Adrenal gland (tissue), 12 donors: ENCODE measurements around the gene SYNE1. TPM values are rescaled to one million over a fixed set of nuclear protein-coding genes. Genes with fewer than 3 reads are reported as not detected.
"Not testable (repeated sequence)": the region's sequence is repeated elsewhere in the genome, so short reads cannot be mapped to it uniquely, and the experiment has no call there.

Experiments used
- DNase-seq, 7 donors: peaks; one replicate each; pipeline ENCODE4 v3.0.0-alpha.2; 2019 to 2020
- H3K27ac ChIP-seq, 5 donors: fragments of 200-600 bp; sonication (generic) in 4 of 5; 1 replicate in 3 of 5; 2 replicates in 2 of 5; pipeline versions ENCODE4 v1.5.1 to v1.8.0; 2016 to 2020; ENCODE audit warnings: mild to moderate bottlenecking in 1 of 5
- H3K27me3 ChIP-seq: fragments of 200-600 bp; 2 replicates; pipeline ENCODE4 v1.8.0; 2021
- H3K36me3 ChIP-seq, 2 donors: fragments of 200-600 bp; replicated peaks in 1 of 2; 1 replicate in 1 of 2; 2 replicates in 1 of 2; pipeline versions ENCODE4 v1.5.1 to v1.8.0; 2018 to 2022
- H3K4me1 ChIP-seq, 2 donors: fragments of 200-600 bp; replicated peaks in 1 of 2; 1 replicate in 1 of 2; 2 replicates in 1 of 2; pipeline versions ENCODE4 v1.5.1 to v1.8.0; 2018 to 2021
- H3K4me3 ChIP-seq, 4 donors: fragments of 200-600 bp; sonication (generic) in 3 of 4; one replicate each; pipeline ENCODE4 v1.5.1; 2016 to 2018
- H3K9me3 ChIP-seq, 3 donors: fragments of 200-600 bp; sonication (generic) in 1 of 3; replicated peaks in 1 of 3; 1 replicate in 2 of 3; 2 replicates in 1 of 3; pipeline versions ENCODE4 v1.5.1 to v1.8.0; 2016 to 2021
- POLR2A ChIP-seq, 2 donors: fragments of 450-650 bp; IDR thresholded peaks; one replicate each; pipeline ENCODE4 v1.6.1; 2017; ENCODE audit warnings: antibody characterized with exemption in 2 of 2, mild to moderate bottlenecking in 2 of 2, moderate library complexity in 1 of 2
- WGBS, 4 donors: extraction: QIAGEN DNeasy Blood & Tissue Kit in 2 of 4; methylation state at CpG; one replicate each; pipeline versions ENCODE4 v1.1.5 to v1.1.7; 2013 to 2017; 5-methylcytosine and 5-hydroxymethylcytosine counted together
- intact Hi-C, 2 donors: fragments of 100-400 bp; cut with DNase I; formaldehyde crosslinking; loops; one replicate each; pipeline versions ENCODE4 v1.14.1 to v1.15.0; 2022 to 2023
- polyA plus RNA-seq, 3 donors: library from polyadenylated mRNA; stranded (reverse); fragments of 200-250 nt in 2 of 3; fragments of 350-450 nt in 1 of 3; fragmentation: Illumina TruSeq in 1 of 3; extraction: RNeasy Lipid Tissue Mini Kit (QIAGEN cat#74804) in 1 of 3; gene quantifications; one replicate each; pipeline ENCODE4 v1.2.3, GENCODE V29; 2013 to 2014
- total RNA-seq, 9 donors: library from RNA; depleted of rRNA in 4 of 9; stranded (reverse); fragments of >200 nt in 4 of 9; fragments of 120-200 nt in 1 of 9; fragmentation: NEBNext Ultra II Directional in 1 of 9; extraction: Animal tissue kit (Norgen Biotek cat#: 25700) in 1 of 9; gene quantifications; one replicate each; pipeline versions ENCODE4 v1.1.0 to v1.2.4, GENCODE V29; 2013 to 2023
- TF ChIP-seq, protein P1 (sequence below), 6 experiments: fragments of 450-650 bp in 4 of 6; fragments of 200-600 bp in 2 of 6; sonication (generic) in 1 of 6; IDR thresholded peaks; 1 replicate in 5 of 6; 2 replicates in 1 of 6; pipeline versions ENCODE4 v1.5.1 to v1.8.0; 2016 to 2021; ENCODE audit warnings: antibody characterized with exemption in 6 of 6, mild to moderate bottlenecking in 2 of 6, moderate library complexity in 1 of 6
- donor health status: healthy with polysubstance abuse.
- donor health status: Bipolar disorder and iron deficiency.
- donor health status: DM: yes; HTN: yes; CAD: no.
- donor health status: DM: no; HTN: no; CAD: no.
- donor health status: DM: no; HTN: no; CAD: no.
- donor health status: DM: yes; HTN: yes; CAD: no.

Gene SYNE1
- total and polyA plus RNA-seq, 12 donors: 29.0 to 170 (median 93.1) TPM

GRCh38 chr6:152496731-152497130, 140.4 kb downstream of the SYNE1 start:
- Histone ChIP-seq H3K27me3 (no peaks in the 10 kb centered on the region), H3K4me1 (no peaks in the 10 kb centered on the region), H3K9me3 (no peaks in the 10 kb centered on the region), H3K36me3 (no peaks in the 10 kb centered on the region), H3K4me3 (no peak overlapping the region), H3K27ac (no peak overlapping the region)
- intact Hi-C loops: no loop called here
- DNase-seq: no peak
- TF ChIP-seq POLR2A (IDR thresholded peaks at IDR 0.05): no peak
- TF ChIP-seq, protein P1, sequence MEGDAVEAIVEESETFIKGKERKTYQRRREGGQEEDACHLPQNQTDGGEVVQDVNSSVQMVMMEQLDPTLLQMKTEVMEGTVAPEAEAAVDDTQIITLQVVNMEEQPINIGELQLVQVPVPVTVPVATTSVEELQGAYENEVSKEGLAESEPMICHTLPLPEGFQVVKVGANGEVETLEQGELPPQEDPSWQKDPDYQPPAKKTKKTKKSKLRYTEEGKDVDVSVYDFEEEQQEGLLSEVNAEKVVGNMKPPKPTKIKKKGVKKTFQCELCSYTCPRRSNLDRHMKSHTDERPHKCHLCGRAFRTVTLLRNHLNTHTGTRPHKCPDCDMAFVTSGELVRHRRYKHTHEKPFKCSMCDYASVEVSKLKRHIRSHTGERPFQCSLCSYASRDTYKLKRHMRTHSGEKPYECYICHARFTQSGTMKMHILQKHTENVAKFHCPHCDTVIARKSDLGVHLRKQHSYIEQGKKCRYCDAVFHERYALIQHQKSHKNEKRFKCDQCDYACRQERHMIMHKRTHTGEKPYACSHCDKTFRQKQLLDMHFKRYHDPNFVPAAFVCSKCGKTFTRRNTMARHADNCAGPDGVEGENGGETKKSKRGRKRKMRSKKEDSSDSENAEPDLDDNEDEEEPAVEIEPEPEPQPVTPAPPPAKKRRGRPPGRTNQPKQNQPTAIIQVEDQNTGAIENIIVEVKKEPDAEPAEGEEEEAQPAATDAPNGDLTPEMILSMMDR (IDR thresholded peaks at IDR 0.05): no peak
- WGBS, 4 donors: 90 to 92% (median 91%) methylated on average over 5 of the region's 5 CpGs

DNA sequence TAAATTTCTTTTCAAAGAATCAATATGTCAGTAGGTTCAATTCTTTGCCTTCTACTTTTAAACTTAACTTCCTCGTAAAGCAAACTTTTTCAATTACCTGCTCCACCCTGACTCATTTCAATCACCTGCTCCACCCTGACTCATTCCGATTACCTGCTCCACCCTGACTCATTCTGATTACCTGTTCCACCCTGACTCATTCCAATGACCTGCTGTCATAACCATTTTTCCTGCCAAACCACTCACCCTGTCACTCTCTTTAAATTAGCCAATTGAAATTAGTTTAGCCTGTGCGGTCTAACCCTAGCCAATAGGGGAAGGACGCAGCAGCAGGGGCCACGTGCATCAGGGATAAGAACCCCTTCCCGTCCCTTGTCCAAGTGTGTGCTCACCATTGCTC, 141.7 kb downstream of the SYNE1 start:
- H3K36me3 ChIP-seq, H3K27me3 ChIP-seq, H3K4me3 ChIP-seq, DNase-seq, H3K27ac ChIP-seq, H3K4me1 ChIP-seq, H3K9me3 ChIP-seq, intact Hi-C loops: not testable (repeated sequence)
- WGBS, 4 donors: 91 to 95% (median 94%) methylated on average over 6 of the region's 6 CpGs

GRCh38 chr6:152492281-152492680, 144.9 kb downstream of the SYNE1 start:
- H3K9me3 ChIP-seq, intact Hi-C loops, H3K4me3 ChIP-seq, H3K27ac ChIP-seq, H3K4me1 ChIP-seq, H3K27me3 ChIP-seq, DNase-seq, H3K36me3 ChIP-seq: not testable (repeated sequence)
- WGBS, 4 donors: 94 to 100% (median 97%) methylated on average over 3 of the region's 3 CpGs

GRCh38 chr6:152491501-152491900, 145.7 kb downstream of the SYNE1 start:
- 85 to 95% (median 86%) methylated on average over 2 of the region's 2 CpGs for WGBS, 4 donors

DNA sequence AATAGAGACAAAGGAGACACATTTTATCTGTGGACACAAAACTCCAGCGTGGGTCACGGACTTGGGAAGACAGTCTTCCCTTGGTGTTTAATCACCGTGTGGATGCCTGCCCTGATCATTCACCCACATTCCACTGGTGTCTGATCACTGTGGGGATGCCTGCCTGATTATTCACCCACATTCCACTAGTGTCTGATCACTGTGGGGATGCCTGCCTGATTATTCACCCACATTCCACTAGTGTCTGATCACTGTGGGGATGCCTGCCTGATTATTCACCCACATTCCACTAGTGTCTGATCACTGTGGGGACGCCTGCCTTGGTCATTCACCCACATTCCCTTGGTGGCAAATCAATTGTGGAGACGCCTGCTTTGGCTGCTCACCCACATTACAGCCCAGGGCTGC, 146.2 kb downstream of the SYNE1 start:
- intact Hi-C loops, H3K36me3 ChIP-seq, H3K9me3 ChIP-seq, DNase-seq, H3K4me1 ChIP-seq, H3K27ac ChIP-seq, H3K27me3 ChIP-seq, H3K4me3 ChIP-seq: not testable (repeated sequence)
- 77 to 87% (median 84%) methylated on average over 5 of the region's 5 CpGs for WGBS, 4 donors

More at GRCh38 chr6:152491501-152491900, 145.7 kb downstream of the SYNE1 start:
- H3K36me3 ChIP-seq, H3K9me3 ChIP-seq, H3K4me1 ChIP-seq, DNase-seq, intact Hi-C loops, H3K27me3 ChIP-seq, H3K4me3 ChIP-seq, H3K27ac ChIP-seq: not testable (repeated sequence)

DNA sequence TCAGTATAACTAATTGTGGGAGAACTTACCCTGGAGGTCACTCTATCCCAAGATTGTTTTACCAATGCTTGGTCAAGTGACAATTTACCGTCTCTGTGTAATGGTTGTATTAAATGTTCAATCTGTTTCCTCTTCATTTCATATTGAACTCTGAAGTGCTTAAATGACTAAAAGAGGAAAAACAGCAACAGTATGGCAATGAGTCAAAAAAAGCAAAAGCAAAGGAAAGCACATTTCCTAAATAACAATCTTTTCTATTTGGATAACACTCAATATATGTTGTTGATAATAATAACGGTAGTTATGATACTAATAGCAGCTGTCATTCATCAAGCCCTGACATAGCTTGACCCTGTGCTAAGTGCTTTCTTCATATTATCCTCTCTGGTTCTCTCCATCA, 152.4 kb downstream of the SYNE1 start:
- no peaks in the 10 kb centered on the region for H3K9me3 ChIP-seq
- WGBS, 4 donors: 55 to 67% (median 62%) methylated on average over 2 of the region's 2 CpGs
- intact Hi-C loops: no loop called here
- H3K36me3 ChIP-seq: no peaks in the 10 kb centered on the region
- DNase-seq: no peak
- H3K27me3 ChIP-seq: no peaks in the 10 kb centered on the region
- no peak overlapping the region for H3K4me3 ChIP-seq
- H3K4me1 ChIP-seq: no peaks in the 10 kb centered on the region
- no peak overlapping the region for H3K27ac ChIP-seq
- TF ChIP-seq POLR2A (IDR thresholded peaks at IDR 0.05): no peak
- TF ChIP-seq, protein P1 (IDR thresholded peaks at IDR 0.05): no peak
